ENCODE results near the gene MERTK.

The MERTK gene

GRCh38 chr2:111944531-111945210 is 46.3 kb downstream of the MERTK start:
- H2AFZ ChIP-seq (ENCODE audit: low read length) = no peak overlapping the region
- no peaks in the 10 kb centered on the region for H4K20me1 ChIP-seq (ENCODE audit: insufficient read depth, low read length, poor library complexity, severe bottlenecking)
- peaks cover 40% of the 10 kb centered on the region; the same call in 1 of the 2 replicates for H3K36me3 ChIP-seq (ENCODE audit: insufficient read depth, low read length)
- H3K9me3 ChIP-seq (ENCODE audit: insufficient read depth, low read depth, low read length) = no peaks in the 10 kb centered on the region
- no peak overlapping the region for H3K4me2 ChIP-seq (ENCODE audit: low read depth, low read length, poor library complexity, severe bottlenecking)
- no peak overlapping the region for H3K4me3 ChIP-seq (ENCODE audit: low read length, poor library complexity, severe bottlenecking)
- H3K9me2 ChIP-seq (replicated peaks; ENCODE audit: low read depth, low read length) = no peaks in the 10 kb centered on the region
- no peak overlapping the region for H3K9ac ChIP-seq (ENCODE audit: low read depth, low read length, poor library complexity, severe bottlenecking)
- no peaks in the 10 kb centered on the region for H3K79me2 ChIP-seq (ENCODE audit: insufficient read depth, low read length)
- no peak for TF ChIP-seq EZH2phosphoT487 (IDR thresholded peaks at IDR 0.05; ENCODE audit: borderline replicate concordance)
- H3K27me3 ChIP-seq (ENCODE audit: insufficient read depth, low read length, poor library complexity, severe bottlenecking) = no peaks in the 10 kb centered on the region
- H3F3A ChIP-seq (ENCODE audit: low read depth) = no peaks in the 10 kb centered on the region
- H3K4me1 ChIP-seq (ENCODE audit: insufficient read depth, low read length, poor library complexity, severe bottlenecking) = no peaks in the 10 kb centered on the region

DNA sequence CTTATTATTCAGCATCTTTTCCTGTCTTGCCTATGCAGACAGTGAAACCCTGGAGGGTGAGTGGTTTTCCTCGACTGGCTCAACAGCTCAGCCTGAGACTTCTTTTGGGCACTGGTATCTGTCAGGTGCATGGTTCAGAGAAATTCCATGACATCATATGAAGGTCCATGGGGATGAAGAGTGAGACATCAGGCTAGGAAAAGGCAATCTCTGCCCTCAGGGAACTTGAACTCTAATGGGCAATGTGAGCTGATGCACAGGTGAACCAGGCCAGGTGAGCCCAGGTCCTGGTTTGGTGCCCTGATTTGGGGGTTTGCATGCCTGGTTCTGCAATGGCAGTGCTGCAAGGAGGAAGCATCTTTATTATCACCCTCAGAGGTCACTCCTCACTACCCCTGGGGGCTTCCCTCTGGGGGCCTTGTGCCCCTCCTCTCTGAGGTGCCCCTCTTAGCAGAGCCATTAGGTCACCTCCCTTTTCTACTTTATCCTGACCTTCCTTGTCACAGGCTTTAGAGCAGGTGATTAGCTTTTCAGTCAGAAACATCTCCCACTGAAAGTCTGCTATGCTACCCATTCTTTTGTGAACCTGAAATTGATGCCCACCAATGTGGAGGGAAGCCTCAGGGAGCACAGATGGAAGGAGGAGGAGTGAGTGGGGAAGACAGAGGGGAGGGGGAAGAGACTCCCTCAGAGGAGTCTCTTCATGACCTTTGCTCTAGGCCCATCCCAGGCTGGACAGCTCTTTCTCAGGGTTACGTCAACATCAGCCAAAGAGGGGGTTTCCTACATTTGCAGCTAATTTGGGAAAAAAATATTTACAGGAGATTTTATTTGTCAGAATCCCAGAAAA is 47.3 kb downstream of the MERTK start:
- H4K20me1 ChIP-seq (ENCODE audit: insufficient read depth, low read length, poor library complexity, severe bottlenecking) = no peaks in the 10 kb centered on the region
- no peak overlapping the region for H3K4me2 ChIP-seq (ENCODE audit: low read depth, low read length, poor library complexity, severe bottlenecking)

DNA sequence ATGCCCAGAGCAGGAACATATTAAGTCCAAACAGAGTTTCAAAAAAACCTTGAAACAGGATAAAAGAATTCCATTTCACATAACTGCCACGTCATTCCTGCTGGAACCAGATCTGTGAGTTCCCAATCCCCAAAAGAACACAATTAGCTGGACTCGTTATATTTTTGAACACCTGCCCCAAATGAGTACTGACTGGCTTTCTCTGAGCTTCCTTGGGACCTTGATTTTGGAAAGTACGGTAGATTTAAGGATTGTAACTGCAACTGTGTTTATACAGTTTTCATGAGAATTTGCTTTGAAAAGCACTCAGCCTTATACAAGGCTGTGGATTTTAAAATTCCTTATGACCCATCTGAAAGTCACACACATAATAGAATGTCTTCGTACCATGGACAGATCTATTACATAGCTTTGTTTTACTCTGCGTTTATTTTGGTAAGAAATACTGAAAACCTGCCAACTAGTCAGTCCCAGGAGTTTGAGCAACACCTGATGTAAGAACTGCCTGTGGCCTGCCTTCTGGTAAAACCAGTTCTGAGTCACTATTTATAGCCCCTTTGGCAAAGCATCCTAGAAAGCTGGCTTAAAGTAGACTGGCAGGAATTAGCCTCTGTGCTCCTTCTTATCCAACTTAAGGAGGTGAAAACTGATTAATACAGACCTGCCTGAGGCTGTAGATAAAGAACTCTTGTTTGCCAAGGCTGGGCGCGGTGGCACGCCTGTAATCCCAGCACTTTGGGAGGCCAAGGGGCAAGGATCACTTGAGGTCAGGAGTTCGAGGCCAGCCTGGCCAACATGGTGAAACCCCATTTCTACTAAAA is 48.1 kb downstream of the MERTK start:
- H3K9me3 ChIP-seq (ENCODE audit: insufficient read depth, low read depth, low read length) = no peaks in the 10 kb centered on the region
- H3K79me2 ChIP-seq (ENCODE audit: insufficient read depth, low read length) = no peaks in the 10 kb centered on the region
- no peak overlapping the region for H3K4me3 ChIP-seq (ENCODE audit: low read length, poor library complexity, severe bottlenecking)
- H3K36me3 ChIP-seq (ENCODE audit: insufficient read depth, low read length) = peaks cover 41% of the 10 kb centered on the region; the same call in 1 of the 2 replicates
- no peak overlapping the region for H3K9ac ChIP-seq (ENCODE audit: low read depth, low read length, poor library complexity, severe bottlenecking)
- H4K20me1 ChIP-seq (ENCODE audit: insufficient read depth, low read length, poor library complexity, severe bottlenecking) = no peaks in the 10 kb centered on the region
- no peaks in the 10 kb centered on the region for H3K27me3 ChIP-seq (ENCODE audit: insufficient read depth, low read length, poor library complexity, severe bottlenecking)
- H3K9me2 ChIP-seq (replicated peaks; ENCODE audit: low read depth, low read length) = no peaks in the 10 kb centered on the region
- no peaks in the 10 kb centered on the region for H3K4me1 ChIP-seq (ENCODE audit: insufficient read depth, low read length, poor library complexity, severe bottlenecking)
- no peak for TF ChIP-seq CTCF (conservative IDR thresholded peaks at IDR 0.05; ENCODE audit: low read length)
- no peak overlapping the region for H2AFZ ChIP-seq (ENCODE audit: low read length)
- no peaks in the 10 kb centered on the region for H3F3A ChIP-seq (ENCODE audit: low read depth)
- H3K4me2 ChIP-seq (ENCODE audit: low read depth, low read length, poor library complexity, severe bottlenecking) = no peak overlapping the region

More for the DNA sequence above, 47.3 kb downstream of the MERTK start:
- no peaks in the 10 kb centered on the region for H3F3A ChIP-seq (ENCODE audit: low read depth)
- TF ChIP-seq CTCF (conservative IDR thresholded peaks at IDR 0.05; ENCODE audit: low read length) (no peak), EZH2phosphoT487 (IDR thresholded peaks at IDR 0.05; ENCODE audit: borderline replicate concordance) (no peak)
- no peak overlapping the region for H3K4me3 ChIP-seq (ENCODE audit: low read length, poor library complexity, severe bottlenecking)
- H3K9me2 ChIP-seq (replicated peaks; ENCODE audit: low read depth, low read length) = no peaks in the 10 kb centered on the region
- no peaks in the 10 kb centered on the region for H3K27me3 ChIP-seq (ENCODE audit: insufficient read depth, low read length, poor library complexity, severe bottlenecking)
- no peaks in the 10 kb centered on the region for H3K9me3 ChIP-seq (ENCODE audit: insufficient read depth, low read depth, low read length)
- no peak overlapping the region for H3K9ac ChIP-seq (ENCODE audit: low read depth, low read length, poor library complexity, severe bottlenecking)
- H3K36me3 ChIP-seq (ENCODE audit: insufficient read depth, low read length) = peaks cover 41% of the 10 kb centered on the region; the same call in 1 of the 2 replicates
- no peaks in the 10 kb centered on the region for H3K79me2 ChIP-seq (ENCODE audit: insufficient read depth, low read length)
- H3K4me1 ChIP-seq (ENCODE audit: insufficient read depth, low read length, poor library complexity, severe bottlenecking) = no peaks in the 10 kb centered on the region
- H2AFZ ChIP-seq (ENCODE audit: low read length) = no peak overlapping the region

Measured in Loucy (cell line).